Adipose tissue (tissue), 3 donors: Measurements from ENCODE around the gene LIX1L. TPM values are rescaled to one million over a fixed set of nuclear protein-coding genes. Genes with fewer than 3 reads are reported as not detected.
A peak's percentile ranks its signal among the peaks of the same experiment; 100 is the strongest.

Experiments used
- H3K27ac ChIP-seq: one replicate; pipeline ENCODE4 v1.5.1; 2013; ENCODE audit warnings: low read depth, low read length
- WGBS, 3 donors: extraction: QIAGEN DNeasy Blood & Tissue Kit; methylation state at CpG; one replicate each; pipeline ENCODE4 v1.1.7; 2013; 5-methylcytosine and 5-hydroxymethylcytosine counted together
- polyA plus RNA-seq, 3 donors: library from polyadenylated mRNA; stranded (reverse); fragments of 200-250 nt; gene quantifications; one replicate each; pipeline ENCODE4 v1.2.3, GENCODE V29; 2013
- donor health status: healthy with polysubstance abuse.
- donor health status: Bipolar disorder and iron deficiency.
- donor health status: healthy.

The LIX1L gene
- polyA plus RNA-seq, 3 donors: 2.6 to 21.6 (median 12.3) TPM

DNA sequence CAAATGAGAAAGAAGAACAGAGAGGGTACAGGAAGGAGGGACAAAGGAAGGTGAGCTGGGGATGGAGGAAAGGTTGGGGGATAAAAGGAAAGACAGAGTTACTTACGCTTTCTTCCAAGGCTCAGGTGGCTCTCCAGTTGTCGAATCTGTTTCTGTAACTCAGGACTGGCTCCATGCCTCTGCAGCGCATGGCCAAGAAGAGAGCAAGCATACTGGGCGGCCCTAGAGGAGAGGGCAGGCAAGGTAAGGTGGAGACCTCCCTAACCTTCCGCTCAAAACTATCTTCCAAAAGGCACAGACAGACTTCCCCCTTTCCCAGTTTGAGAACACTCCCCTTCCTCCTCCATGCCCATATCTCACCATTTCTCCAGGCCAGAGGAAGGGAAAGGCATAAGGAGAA lies 40.2 kb downstream of the LIX1L start:
- 69 to 86% (median 76%) methylated on average over 5 of the region's 5 CpGs for WGBS, 3 donors
- H3K27ac ChIP-seq: no peak overlapping the region

DNA sequence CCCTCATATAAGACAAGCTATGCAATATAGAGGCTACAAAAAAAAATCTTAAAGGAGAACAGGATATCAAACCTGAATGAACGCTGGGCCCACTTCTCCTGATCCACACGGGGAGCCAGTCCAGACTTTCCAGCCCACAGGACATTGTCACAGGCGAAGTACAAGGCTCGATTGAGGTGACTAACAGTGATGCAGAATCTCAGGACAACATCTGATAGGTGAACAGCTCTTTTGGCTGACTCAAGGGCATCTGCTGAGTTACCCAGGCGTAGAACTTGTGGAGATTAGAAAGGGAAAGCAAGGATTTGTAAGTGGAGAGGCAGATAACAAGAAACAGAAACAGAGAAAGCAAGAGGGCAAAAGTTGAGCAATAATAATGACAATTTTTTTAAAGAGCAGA lies 41.1 kb downstream of the LIX1L start:
- no peak overlapping the region for H3K27ac ChIP-seq
- 66 to 86% (median 84%) methylated on average over 5 of the region's 5 CpGs for WGBS, 3 donors

DNA sequence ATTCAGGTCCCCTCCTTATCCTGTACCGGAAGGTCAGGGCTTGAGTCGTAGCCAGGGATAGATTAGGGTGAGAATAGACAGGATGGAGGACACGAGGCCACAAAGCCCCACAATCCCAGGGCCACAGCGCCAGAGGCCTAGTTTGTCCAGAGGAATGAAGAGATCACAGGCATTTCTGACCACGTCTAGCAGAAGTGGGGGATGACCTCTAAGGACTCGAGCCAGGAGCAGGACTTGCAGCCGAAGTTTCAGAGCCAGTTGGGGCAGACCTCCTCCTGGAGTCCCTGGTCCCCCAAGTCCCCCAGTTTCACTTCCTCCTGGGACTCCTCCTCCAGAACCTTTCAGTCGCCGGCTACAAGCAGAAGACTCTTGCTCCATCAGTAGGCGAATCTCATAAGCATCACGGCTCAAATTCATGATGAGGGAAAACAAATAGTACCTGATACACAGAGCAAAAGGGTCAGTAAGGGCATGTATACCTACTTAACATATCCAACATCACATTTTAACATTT lies 45.6 kb downstream of the LIX1L start:
- WGBS, 3 donors: 72 to 79% (median 74%) methylated on average over 11 of the region's 11 CpGs
- no peak overlapping the region for H3K27ac ChIP-seq

DNA sequence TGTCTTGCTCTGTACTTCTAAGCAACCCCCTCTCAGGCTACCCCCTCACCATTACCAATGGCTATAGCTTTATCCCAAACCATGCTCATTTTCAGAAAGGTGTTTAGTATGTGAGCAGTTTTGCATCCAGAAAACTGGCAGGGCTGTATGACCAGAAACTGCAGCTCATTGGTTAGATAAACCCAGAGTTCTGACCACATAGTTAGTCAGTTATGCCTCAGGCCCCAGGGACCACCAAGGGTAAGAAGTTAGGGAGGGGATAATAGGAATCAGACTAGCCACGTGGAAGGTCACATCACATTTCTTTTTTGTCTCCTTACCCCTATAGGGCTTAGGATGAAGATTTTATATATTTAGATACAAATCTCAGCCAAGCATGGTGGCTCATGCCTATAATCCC lies 49.2 kb downstream of the LIX1L start:
- WGBS, 3 donors: 54 to 67% (median 67%) methylated on average over 1 of the region's 1 CpG
- no peak overlapping the region for H3K27ac ChIP-seq

DNA sequence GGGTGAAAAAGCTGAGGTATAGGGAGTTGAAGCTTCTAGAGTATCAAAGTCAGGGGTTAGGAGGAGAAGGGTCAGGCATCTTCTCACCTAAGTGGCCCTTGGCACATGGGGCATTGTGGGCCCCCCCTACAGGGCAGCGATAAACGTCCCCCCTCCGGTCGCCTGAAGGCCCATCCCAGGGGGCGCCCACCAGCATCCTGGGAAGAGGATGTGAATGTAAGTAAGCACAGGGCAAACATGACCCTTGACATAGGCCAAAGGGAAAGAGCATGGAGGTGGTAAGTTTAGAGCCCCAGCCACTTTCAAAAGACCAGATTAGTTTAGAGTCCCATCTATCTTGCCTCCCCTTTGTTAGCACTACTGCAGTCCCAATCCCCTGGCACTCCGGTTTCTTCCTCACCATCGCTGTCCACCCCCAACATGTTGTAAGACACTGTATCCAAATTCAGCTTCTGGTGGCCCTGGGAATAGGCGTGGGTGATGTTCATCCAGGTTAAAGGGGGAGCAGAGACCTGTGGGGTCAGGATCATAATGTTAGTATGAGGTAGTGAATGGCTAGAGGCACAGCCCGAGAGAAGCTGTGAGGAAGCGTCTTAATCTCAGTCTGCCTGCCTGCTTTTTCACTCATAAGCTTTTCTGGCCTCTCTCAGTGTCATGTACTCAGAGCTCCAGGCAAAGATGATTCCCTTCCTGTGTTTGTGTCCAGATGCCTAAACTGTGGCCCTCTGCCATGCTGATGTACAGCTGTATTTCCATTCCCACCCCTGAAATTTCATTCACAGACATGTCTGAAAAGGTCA lies 50.7 kb downstream of the LIX1L start:
- 69 to 83% (median 74%) methylated on average over 9 to 10 of the region's 10 CpGs for WGBS, 3 donors
- H3K27ac ChIP-seq: no peak overlapping the region

DNA sequence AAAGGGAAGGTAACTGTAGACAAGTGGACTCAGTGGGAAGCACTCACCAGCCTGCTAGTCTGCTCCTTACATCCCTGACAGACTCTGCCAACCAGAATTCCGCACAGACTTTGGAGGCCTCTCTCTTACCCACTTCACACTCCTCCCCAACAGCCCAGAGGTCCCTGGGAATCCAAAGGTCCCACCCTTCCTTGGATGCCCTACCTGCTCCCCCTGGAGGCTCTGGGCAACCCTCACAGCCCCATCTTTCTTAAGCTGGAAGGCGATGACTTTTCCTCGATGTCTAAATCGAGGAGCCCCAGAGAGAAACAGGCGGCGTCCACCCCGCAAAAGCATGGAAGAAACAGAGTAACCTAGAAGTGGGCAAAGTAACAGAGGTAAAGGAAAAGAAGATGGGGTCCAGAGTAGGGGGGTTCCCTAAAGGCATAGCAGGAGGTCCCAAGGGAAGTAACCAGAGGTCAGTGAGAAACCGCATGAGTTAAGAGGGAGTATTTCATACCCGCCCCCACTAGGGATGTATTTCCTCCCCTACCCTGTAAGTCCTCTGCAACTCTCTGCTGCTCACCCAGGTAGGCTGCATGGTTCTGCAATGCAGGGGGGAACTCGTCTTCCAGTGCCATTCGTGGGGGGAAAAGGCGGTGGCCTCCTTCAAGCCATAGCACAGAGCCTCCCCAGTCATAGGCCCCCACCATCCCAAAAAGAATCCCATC lies 56.4 kb downstream of the LIX1L start:
- 84 to 92% (median 89%) methylated on average over 12 of the region's 12 CpGs for WGBS, 3 donors
- H3K27ac ChIP-seq: no peak overlapping the region

DNA sequence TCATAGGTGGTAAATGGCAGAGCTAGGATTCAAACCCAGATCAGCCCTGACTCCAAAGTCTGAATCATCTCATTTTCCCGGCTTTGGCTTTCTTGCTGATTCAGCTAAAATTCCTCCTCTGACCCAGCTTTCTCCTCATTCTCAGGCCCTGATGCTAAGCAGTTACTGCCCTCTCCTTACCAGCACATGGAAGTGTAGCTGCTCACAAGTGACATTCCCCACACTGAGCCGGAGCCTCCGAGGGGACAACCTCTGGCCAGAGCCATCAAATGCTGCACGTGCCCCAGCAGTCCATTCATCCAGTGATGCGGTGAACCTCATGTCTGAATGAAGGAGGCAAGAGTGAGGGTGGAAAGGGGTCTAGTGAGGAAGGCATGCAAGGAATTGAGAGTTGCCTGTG lies 59.1 kb downstream of the LIX1L start:
- 81 to 90% (median 88%) methylated on average over 5 of the region's 5 CpGs for WGBS, 3 donors
- no peak overlapping the region for H3K27ac ChIP-seq

DNA sequence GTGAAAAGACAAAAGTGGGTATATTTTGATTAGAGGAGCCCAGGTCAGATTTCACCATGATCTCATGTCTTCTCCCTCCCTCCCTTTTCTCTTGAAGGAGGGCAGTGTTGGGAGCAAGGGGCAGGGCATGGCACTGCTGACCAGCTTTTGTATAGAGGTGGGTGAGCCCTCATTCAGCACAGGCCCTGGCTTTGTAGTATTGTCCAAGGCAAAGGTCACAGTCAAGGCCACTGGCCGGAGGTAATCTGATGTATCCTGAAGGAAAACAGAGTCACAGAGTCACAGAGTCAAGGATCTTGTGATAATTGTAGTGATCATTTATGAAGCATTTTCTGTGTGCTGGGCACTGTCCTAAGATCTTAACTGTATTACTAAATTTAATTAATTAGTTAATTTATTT lies 59.8 kb downstream of the LIX1L start:
- H3K27ac ChIP-seq: no peak overlapping the region
- WGBS, 3 donors: 62 to 91% (median 89%) methylated on average over 1 of the region's 1 CpG

DNA sequence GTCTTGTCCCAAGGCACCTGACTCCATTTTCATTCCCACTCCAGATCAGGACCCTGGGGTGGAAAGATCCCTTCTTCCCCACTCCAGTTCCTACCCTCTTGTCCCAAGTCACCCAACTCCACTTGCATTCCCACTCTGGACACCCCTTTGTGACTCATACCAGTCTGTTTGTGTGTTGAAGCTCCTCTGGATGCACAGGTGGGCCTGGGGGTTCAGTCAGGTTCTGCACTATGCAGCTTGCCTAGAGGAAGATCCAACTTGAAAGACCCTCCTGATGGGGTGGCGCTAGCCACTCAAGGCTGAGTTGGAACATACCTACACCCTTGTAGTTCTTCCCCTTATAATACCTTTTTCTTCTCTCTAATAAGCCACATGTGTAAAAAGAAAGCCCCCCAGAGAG lies 62.3 kb downstream of the LIX1L start:
- no peak overlapping the region for H3K27ac ChIP-seq
- 95 to 100% (median 97%) methylated on average over 1 of the region's 1 CpG for WGBS, 3 donors

DNA sequence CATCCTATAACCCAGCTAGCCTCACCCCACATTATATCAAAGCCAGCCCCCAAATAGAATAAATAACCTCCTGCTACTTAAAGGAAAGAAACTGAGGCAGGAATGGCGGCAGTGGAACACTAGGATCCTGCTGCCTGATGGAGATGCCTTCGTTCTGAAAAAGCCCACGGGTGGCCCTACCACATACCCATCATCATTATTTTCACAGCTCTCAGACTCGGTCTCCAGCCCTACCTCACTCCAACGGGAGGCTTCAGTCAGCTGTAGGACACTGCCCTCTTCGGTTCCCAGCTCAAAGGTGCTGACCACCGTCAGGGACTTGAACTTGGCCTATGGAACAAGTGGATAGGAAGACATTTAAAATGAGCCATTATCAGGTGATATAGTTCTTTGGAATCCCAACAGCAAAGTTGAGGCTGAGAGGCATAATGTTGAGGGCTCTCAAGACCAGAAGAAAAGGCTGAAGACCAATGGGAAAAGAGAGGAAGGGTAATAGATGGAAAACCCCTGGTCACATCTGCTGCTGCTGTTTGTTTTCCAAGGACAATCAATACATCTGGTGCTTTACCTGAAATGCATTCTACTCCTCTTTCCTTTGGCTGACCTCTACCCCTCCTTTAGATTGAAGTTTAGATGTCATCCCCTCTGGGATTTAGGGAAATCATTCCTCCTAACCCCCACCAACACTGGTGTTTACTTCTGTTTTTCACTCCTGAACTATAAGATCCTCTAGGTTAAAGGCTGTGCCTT lies 64.3 kb downstream of the LIX1L start:
- WGBS, 3 donors: 87 to 92% (median 88%) methylated on average over 7 of the region's 7 CpGs
- no peak overlapping the region for H3K27ac ChIP-seq

DNA sequence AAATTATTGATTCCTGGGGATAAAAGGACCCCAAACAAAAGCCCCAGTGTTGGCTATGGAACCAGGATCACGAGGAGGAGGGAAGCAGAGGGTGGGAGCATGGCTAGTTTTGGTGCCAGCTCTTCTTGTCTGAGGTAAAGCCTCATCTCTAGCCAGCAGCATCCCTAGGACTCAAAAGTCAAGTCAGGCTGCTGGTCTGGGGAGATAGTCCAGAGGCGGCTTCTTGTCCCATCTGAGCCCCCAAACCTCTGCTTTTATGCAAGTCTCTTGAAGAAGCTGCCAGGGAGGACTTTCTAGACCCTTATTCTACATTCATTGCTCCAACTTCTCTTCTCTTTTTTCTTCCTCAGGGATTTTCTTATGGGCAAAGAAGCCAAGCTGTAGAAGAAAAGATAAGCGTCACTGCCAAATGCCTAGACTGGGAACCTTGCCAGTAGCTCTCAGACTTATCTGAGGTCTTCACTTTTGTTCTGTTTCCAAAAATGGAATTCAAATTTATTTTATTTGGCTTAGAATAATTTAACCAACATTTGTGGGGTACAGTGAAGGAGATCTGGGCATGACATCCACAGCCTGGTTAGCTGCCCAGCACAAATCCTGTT lies 65.2 kb downstream of the LIX1L start:
- H3K27ac ChIP-seq: peak overlapping the region; percentile 71
- WGBS, 3 donors: 36 to 53% (median 44%) methylated on average over 3 of the region's 3 CpGs

DNA sequence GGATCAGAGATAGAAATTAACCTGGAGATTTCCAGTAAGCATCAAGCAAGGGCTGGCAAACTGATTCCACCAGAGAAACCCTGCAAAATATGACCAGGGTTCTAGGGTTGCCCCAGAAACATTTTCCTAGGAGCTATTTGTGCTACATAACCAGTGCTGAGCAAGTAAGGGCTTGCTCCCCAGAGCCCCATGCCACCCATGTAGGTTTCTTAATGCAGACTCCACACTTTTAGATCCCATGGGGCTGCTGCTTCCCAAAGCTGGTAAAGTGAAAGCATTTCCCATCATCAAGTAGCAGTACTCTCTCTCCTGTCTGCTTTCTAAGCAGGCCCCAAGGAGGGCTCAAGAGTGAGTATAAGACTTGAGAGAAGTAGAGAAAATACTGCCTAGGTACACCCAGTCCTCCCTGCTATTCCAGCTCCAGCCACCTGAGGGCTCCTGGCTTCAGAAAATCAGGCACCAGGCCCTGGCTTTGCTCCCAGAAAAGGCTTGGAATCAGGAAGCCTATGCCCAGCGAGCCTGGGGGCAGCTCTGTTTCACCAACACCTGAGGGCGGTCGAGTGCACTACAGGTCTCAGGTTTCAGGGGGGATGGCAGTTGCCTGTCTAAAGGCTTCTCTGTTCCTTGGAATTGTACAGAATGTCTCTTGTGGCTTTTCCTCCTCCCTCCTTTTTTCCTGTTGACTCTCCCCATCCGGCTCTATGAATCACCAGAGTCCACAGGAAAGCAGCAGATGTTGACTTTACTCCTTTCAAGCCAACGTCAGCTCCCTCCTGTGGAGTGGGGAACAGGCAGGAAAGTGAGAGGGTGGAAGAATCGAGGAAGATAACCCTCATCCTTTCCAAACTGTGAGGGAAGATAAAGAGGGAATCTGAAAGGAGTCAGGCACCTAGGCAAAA lies 66.0 kb downstream of the LIX1L start:
- peak overlapping the region; percentile 71 for H3K27ac ChIP-seq
- WGBS, 3 donors: 5 to 7% (median 6%) methylated on average over 6 of the region's 6 CpGs

DNA sequence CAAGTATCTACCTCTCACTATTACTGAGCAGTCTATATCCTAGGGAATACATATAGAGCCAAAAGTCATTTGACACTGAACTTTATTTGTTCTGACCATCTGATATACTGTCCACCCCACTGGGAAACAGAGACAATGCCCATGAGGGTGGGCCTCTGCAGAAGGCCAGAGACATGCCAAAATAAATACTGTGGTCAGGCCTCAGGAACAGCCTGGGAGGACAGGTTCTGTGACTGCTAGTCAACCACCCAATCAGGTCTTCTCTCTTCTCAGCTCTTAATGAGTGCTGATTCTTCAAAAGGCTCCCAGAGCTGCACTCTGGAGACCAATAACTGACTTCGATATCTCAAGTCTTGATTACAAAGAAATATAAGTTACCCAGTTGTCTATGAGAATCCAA lies 66.7 kb downstream of the LIX1L start:
- no peak overlapping the region for H3K27ac ChIP-seq
- WGBS, 3 donors: 8 to 54% (median 20%) methylated on average over 1 of the region's 1 CpG

DNA sequence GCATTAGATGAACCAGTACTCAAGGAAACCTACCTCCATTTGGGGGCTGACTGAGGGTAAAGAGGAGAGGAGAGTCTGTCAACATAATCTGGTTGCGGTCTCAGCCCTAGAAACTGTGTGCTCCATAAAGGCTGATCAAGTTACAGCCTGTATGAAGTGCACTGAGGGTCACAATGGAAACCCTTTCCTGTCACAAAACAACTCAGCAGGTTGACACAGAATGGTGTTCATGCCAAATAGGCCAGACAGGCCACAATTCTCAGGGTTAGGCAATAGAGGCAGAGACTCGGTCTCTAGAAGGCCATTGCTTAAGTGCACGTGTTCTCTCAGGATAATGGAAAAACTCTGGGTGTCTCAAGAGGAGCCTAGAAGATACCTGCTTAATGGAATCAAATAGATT lies 68.1 kb downstream of the LIX1L start:
- 73 to 91% (median 76%) methylated on average over 3 of the region's 3 CpGs for WGBS, 3 donors

DNA sequence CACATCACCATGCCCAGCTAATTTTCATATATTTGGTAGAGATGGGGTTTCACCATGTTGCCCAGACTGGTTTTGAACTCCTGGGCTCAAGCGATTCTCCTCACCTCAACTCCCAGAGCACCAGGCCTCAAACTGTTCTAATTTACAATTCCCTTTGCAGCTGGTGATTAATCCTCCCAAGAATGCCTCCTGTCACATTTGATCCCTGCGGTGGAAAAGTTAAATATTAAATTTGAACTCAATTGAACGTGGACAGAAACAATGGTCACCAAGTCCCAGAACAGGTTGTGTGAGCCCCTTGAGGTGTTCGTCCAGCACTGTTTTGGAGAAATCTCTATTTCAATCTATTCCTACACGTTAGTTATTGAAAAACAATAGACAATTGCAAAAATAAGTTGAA lies 70.2 kb downstream of the LIX1L start:
- 49 to 85% (median 80%) methylated on average over 5 of the region's 5 CpGs for WGBS, 3 donors
- no peak overlapping the region for H3K27ac ChIP-seq

More for the DNA sequence above, 68.1 kb downstream of the LIX1L start:
- no peak overlapping the region for H3K27ac ChIP-seq

DNA sequence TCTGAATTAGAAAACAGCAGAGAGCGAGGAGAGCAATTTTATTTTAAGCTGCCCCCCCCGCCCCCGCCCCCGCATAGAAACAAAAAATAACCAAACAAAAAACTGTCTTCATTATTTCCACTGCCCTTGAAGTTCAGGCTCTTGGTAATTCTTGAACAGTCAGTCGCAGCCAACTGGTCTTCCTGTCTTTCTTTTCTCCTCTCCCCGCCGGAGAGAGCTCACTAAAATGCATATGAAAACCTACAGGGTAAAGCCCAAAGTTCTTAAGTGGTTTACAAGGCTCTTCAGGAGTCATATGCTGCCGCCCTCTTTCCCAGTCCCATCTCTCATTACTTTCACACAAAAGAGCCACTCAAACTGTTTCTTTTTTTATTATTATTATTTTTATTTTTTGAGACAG lies 71.0 kb downstream of the LIX1L start:
- 67% methylated on average over 8 of the region's 8 CpGs for WGBS, 3 donors
- no peak overlapping the region for H3K27ac ChIP-seq

DNA sequence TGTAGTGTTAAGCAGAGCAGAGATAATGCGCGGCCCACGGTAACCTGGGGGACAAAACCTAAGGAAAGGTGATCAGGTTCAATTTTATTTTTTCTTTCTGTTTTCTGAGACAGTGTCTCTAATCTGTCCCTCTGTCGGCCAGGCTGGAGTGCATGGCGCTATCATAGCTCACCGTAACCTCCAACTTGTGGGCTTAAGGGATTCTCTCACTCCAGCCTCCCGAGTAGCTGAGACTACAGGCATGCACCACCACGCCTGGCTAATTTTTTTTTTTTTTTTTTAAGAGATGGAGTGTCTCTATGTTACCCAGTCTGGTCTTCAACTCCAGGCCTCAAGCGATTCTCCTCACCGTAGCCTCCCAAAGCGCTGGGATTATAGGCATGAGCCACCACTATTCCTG lies 71.4 kb downstream of the LIX1L start:
- 41 to 48% (median 48%) methylated on average over 11 of the region's 11 CpGs for WGBS, 3 donors
- no peak overlapping the region for H3K27ac ChIP-seq
